Activated CD4-positive, alpha-beta T cell treated with anti-CD3 and anti-CD28 coated beads for 36 hours (primary cell): ENCODE results near the gene VAPB. TPM values are rescaled to one million over a fixed set of nuclear protein-coding genes. Genes with fewer than 3 reads are reported as not detected.

Experiments used
- ATAC-seq: fragments of 200-7000 bp; cut with Tn5 transposase; one replicate; pipeline ENCODE4 v1.10.0; 2021; ENCODE audit warnings: mild to moderate bottlenecking, moderate library complexity
- CTCF ChIA-PET: fragments of 350-600 bp; sonication (Branson Sonifier 250); formaldehyde crosslinking; loops from one replicate; lab custom pipeline; 2021; ENCODE audit warnings: antibody characterized with exemption; lab: Charles Lee
- POLR2A ChIA-PET: fragments of 350-600 bp; sonication (Branson Sonifier 250); formaldehyde crosslinking; loops from one replicate; lab custom pipeline; 2021; ENCODE audit warnings: antibody characterized with exemption, inconsistent platforms; lab: Charles Lee
- DNase-seq: peaks from one replicate; pipeline ENCODE4 v3.0.0-alpha.2; 2020
- H3K27ac Mint-ChIP-seq: one replicate; pipeline ENCODE4 v1.8.0; 2021; ENCODE audit warnings: mixed read lengths
- H3K27me3 Mint-ChIP-seq: one replicate; pipeline ENCODE4 v1.8.0; 2021; ENCODE audit warnings: mixed read lengths
- H3K36me3 Mint-ChIP-seq: one replicate; pipeline ENCODE4 v1.8.0; 2021; ENCODE audit warnings: low read depth, mixed read lengths
- H3K4me1 Mint-ChIP-seq: one replicate; pipeline ENCODE4 v1.8.0; 2021; ENCODE audit warnings: mixed read lengths
- H3K4me3 Mint-ChIP-seq: one replicate; pipeline ENCODE4 v1.8.0; 2021; ENCODE audit warnings: mild to moderate bottlenecking, moderate library complexity, mixed read lengths
- H3K9me3 Mint-ChIP-seq: one replicate; pipeline ENCODE4 v1.8.0; 2021; ENCODE audit warnings: low read depth, mixed read lengths
- intact Hi-C, 2 experiments: fragments of 100-400 bp; cut with DNase I in 1 of 2; cut with micrococcal nuclease in 1 of 2; formaldehyde crosslinking; loops; one replicate each; pipeline versions ENCODE4 v1.14.2 to v1.15.1; 2022 to 2024; cut with DNase I, micrococcal nuclease
- total RNA-seq, 2 experiments: library from RNA; stranded (reverse); gene quantifications; one replicate each; pipeline ENCODE4 v1.2.3, GENCODE V29; 2021

VAPB gene
- total RNA-seq, 2 experiments from 2014 or later: 43.9 to 54.5 TPM

DNA sequence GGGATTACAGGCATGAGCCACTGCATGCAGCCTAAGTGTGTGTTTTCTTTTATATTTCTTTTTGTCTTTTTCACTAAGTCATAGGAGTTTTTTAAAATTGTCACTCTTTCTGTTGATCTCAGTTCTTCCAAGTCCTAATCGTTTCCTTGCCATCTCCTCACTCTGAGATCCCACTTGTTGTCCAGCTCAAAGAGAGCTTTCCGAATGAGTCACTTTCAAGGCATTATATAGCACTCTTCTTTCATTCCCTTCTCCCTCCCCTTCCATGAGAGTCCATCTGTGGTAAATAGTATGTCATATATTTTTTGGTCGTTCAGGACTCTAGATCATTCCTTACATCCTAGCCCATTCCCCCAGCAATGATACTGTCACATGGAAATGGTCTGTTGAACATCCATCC is 4.3 kb downstream of the VAPB start:
- intact Hi-C loops: no loop called here
- DNase-seq: no peak
- Mint-ChIP-seq H3K36me3 (peaks cover 56% of the 10 kb centered on the region), H3K27me3 (no peaks in the 10 kb centered on the region), H3K4me3 (no peak overlapping the region), H3K27ac (peak overlapping the region; percentile 12), H3K4me1 (peaks cover 76% of the 10 kb centered on the region), H3K9me3 (peaks cover 3% of the 10 kb centered on the region)
- ATAC-seq: no peak
- ChIA-PET POLR2A (no interaction called here), CTCF (interaction anchor here (0.6 kb wide), 1 partner anchor 45 kb away, joined by 3 read pairs; no protein-coding TSS in a partner anchor)

DNA sequence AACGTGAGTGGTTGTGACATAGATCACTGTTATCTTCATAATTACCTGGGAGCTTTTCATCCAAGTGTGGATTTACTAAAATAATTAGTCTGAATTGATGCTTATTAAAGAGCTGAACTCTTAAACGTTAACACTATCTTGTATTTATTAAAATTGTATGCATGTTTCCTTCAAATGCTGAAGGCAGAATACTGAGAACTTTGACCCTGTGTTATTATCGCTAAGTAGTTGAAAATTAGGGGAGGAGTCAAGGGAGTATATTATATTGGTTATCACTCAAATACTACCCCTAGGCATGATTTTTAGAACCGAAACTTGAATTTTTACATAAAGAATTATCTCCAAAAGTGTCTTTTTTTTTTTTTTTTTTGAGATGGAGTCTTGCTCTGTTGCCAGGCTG is 5.8 kb downstream of the VAPB start:
- CTCF ChIA-PET: interaction anchor here (0.7 kb wide), 1 partner anchor 90 kb away, joined by 3 read pairs; no protein-coding TSS in a partner anchor
- H3K36me3 Mint-ChIP-seq: peaks cover 62% of the 10 kb centered on the region
- intact Hi-C loops: no loop called here

DNA sequence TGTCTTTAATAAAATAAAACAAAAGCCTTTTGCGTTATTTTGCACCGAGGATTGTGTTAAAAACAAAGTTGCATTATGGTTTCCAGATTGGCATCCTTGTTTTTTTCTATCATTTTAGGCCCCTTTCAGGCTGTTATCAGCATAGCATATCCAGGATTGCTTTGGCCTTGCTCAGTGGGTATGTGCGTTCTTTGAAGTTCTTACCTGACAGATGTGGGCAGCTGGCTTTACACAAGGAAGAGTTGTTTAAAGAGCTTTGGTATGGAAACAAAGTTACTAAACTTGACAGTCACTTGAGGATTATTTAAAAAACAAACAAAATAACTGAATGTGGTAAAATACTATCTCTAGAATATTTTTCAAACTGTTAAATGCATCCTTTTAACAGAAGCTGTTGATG is 6.6 kb downstream of the VAPB start:
- POLR2A ChIA-PET: no interaction called here
- no peak for ATAC-seq
- Mint-ChIP-seq H3K4me1 (peaks cover 86% of the 10 kb centered on the region), H3K27me3 (no peaks in the 10 kb centered on the region), H3K27ac (no peak overlapping the region), H3K4me3 (no peak overlapping the region), H3K36me3 (peaks cover 58% of the 10 kb centered on the region), H3K9me3 (no peaks in the 10 kb centered on the region)
- CTCF ChIA-PET: interaction anchor here (1.0 to 2.8 kb wide), 2 partner anchors 10 to 23 kb away, joined by 4 to 8 read pairs; no protein-coding TSS in a partner anchor
- intact Hi-C loops: no loop called here
- no peak for DNase-seq

More for the DNA sequence above, 5.8 kb downstream of the VAPB start:
- no peak for ATAC-seq
- Mint-ChIP-seq H3K27ac (no peak overlapping the region), H3K4me3 (no peak overlapping the region), H3K4me1 (peaks cover 85% of the 10 kb centered on the region), H3K9me3 (peaks cover 1% of the 10 kb centered on the region), H3K27me3 (no peaks in the 10 kb centered on the region)
- no peak for DNase-seq
- POLR2A ChIA-PET: no interaction called here

DNA sequence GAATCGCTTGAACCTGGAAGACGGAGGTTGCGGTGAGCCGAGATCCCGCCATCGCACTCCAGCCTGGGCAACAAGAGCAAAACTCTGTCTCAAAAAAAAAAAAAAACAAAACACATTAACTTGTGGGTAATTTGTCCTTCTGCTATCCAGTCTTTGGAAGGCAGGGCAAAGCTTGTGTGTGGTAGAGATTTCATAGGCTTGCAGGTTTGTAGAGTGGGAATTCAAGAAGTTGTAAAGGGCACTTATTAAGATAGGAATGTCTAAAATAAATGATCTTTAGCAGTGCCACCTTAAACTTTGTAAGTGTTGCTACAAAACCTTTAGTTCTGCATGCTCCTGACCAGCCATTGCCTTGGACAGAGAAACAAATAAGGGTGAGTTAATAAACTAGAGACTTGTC is 8.4 kb downstream of the VAPB start:
- H3K4me1 Mint-ChIP-seq: peaks cover 71% of the 10 kb centered on the region

DNA sequence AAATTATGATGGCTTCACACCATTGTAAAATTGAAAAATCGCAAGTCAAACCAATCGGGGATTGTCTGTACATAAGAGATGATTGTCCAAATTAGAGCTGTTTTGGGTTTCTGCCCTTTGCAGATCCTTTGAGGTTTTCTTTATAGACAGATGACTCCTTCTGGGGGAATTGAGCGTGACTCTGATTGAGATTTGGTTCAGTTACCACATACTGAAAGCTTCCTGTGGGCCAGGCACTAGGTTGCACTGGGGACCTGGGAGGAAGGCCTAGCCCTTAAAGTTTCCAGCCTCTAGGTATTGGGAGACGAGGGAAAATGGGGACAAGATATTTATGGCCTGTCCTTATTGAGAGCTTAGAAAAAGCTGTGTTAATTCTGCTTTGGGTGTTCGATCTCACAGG is 9.2 kb downstream of the VAPB start:
- DNase-seq (no peak), ATAC-seq (peak; percentile 28)
- Mint-ChIP-seq H3K4me3 (no peak overlapping the region), H3K27me3 (no peaks in the 10 kb centered on the region), H3K9me3 (no peaks in the 10 kb centered on the region), H3K4me1 (peaks cover 63% of the 10 kb centered on the region), H3K27ac (peak overlapping the region; percentile 34), H3K36me3 (peaks cover 37% of the 10 kb centered on the region)
- CTCF ChIA-PET: interaction anchor here (1.0 to 1.3 kb wide), 2 partner anchors 9 to 10 kb away, joined by 3 to 4 read pairs; partner anchors contain the start of gene VAPB
- POLR2A ChIA-PET: interaction anchor here (0.6 kb wide), 1 partner anchor 10 kb away, joined by 4 read pairs; no protein-coding TSS in a partner anchor
- intact Hi-C loops: no loop called here

More for the DNA sequence above, 8.4 kb downstream of the VAPB start:
- CTCF ChIA-PET: interaction anchor here (1.0 to 2.8 kb wide), 2 partner anchors 8 kb away, joined by 3 to 8 read pairs; partner anchors contain the start of gene VAPB
- DNase-seq (no peak), ATAC-seq (no peak)
- POLR2A ChIA-PET: interaction anchor here (0.5 kb wide), 1 partner anchor 974 kb away, joined by 3 read pairs; no protein-coding TSS in a partner anchor
- intact Hi-C loops: no loop called here
- Mint-ChIP-seq H3K27me3 (no peaks in the 10 kb centered on the region), H3K36me3 (peaks cover 42% of the 10 kb centered on the region), H3K4me3 (no peak overlapping the region), H3K27ac (no peak overlapping the region), H3K9me3 (no peaks in the 10 kb centered on the region)

DNA sequence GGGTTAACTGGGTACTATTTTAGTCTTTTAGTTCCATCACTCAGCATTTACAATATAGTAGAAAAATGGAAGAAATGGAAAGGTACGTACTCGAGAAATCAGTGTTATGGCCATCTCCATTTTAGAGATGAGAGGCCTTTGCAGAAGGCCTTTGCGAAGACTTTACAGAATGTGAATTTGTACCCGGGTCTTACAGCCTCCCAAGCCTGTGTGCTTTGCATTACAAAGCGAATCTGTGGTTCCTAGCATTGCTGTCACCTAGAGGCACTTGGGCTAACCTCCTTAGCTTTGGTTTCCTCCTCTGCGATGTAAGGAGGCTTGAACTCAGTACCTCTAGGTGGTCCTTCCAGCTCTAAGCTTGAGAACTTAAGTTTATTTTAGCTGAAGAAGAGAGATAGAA is 10.9 kb downstream of the VAPB start:
- Mint-ChIP-seq H3K27ac (peak overlapping the region; percentile 27), H3K9me3 (no peaks in the 10 kb centered on the region), H3K27me3 (no peaks in the 10 kb centered on the region), H3K4me1 (peaks cover 50% of the 10 kb centered on the region), H3K36me3 (peaks cover 25% of the 10 kb centered on the region), H3K4me3 (no peak overlapping the region)
- POLR2A ChIA-PET: no interaction called here
- DNase-seq (no peak), ATAC-seq (no peak)
- CTCF ChIA-PET: interaction anchor here (0.6 to 1.2 kb wide), 6 partner anchors 25 to 164 kb away, joined by 3 to 4 read pairs (median 3); no protein-coding TSS in a partner anchor
- intact Hi-C loops: loop anchor here (5.0 to 10.0 kb wide), 2 partner anchors 48 to 755 kb away; no protein-coding TSS in a partner anchor

DNA sequence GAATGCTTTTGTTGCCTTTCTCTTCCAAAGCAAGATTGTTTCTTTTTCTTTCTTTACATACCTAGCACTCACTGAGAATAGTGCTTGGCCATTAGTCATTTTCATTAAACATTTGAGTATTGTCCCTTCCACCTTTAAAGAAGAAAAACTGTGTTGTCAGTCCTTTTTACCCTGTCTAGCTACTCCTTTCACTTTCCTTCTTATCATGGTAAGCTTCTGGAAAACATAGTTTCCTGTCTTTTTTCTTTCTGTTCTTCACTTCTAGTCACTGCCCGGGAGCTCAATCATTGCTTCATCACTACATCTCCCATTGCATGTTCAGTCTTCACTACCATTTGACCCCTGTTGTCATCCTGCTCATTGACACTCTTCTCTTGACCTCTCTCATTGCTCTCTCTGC is 12.1 kb downstream of the VAPB start:
- Mint-ChIP-seq H3K4me1 (peaks cover 39% of the 10 kb centered on the region), H3K27ac (no peak overlapping the region), H3K9me3 (no peaks in the 10 kb centered on the region), H3K36me3 (peaks cover 19% of the 10 kb centered on the region), H3K4me3 (no peak overlapping the region), H3K27me3 (no peaks in the 10 kb centered on the region)
- ATAC-seq: peak; percentile 52
- intact Hi-C loops: loop anchor here (5.0 to 10.0 kb wide), 2 partner anchors 49 to 754 kb away; no protein-coding TSS in a partner anchor
- CTCF ChIA-PET: interaction anchor here (0.6 kb wide), 1 partner anchor 177 kb away, joined by 6 read pairs; no protein-coding TSS in a partner anchor
- POLR2A ChIA-PET: no interaction called here
- DNase-seq: no peak

DNA sequence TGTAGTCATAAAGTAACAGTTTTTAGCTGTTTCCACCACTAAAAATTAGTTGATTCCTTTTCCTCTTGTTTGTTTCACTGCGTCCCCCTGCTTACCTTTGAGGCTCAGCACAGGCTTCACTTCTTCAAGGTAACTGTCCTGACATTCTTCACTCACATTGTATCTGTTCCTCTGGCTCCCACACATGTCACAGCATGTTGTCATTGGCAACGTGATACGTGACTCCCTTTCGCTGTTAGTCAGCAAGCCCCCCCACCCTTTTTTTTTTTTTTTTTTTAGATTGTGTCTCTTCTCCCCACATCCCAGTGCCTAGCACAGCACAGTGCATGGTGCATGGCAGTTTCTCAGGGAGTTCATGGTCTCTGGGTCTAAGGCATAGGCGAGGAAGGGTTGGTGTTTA is 13.3 kb downstream of the VAPB start:
- Mint-ChIP-seq H3K4me3 (no peak overlapping the region), H3K36me3 (peaks cover 15% of the 10 kb centered on the region), H3K9me3 (no peaks in the 10 kb centered on the region), H3K27me3 (no peaks in the 10 kb centered on the region), H3K27ac (no peak overlapping the region), H3K4me1 (peaks cover 30% of the 10 kb centered on the region)
- ATAC-seq (peak; percentile 48), DNase-seq (peak; percentile 26)
- POLR2A ChIA-PET: interaction anchor here (0.9 kb wide), 1 partner anchor 14 kb away, joined by 3 read pairs; no protein-coding TSS in a partner anchor
- CTCF ChIA-PET: interaction anchor here (0.7 kb wide), 1 partner anchor 37 kb away, joined by 3 read pairs; no protein-coding TSS in a partner anchor
- intact Hi-C loops: loop anchor here (5.0 to 10.0 kb wide), 2 partner anchors 50 to 752 kb away; no protein-coding TSS in a partner anchor

DNA sequence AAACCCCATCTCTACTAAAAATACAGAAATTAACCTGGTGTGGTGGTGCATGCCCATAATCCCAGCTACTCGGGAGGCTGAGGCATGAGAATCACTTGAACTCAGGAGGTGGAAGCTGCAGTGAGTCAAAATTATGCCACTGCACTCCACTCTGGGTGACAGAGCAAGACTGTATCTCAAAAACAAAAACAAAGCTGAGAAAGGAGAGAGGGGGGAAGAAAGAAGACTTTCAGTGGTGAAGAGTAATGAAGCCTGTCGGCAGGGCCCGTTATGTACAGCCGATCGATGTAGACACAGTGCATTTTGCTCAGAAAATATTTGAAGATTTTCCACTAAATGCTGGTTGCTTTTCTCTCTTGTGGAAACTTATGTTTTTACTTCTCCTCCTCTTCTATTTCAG is 13.8 kb downstream of the VAPB start:
- Mint-ChIP-seq H3K27ac (no peak overlapping the region), H3K36me3 (peaks cover 15% of the 10 kb centered on the region), H3K4me1 (peaks cover 30% of the 10 kb centered on the region), H3K4me3 (no peak overlapping the region), H3K27me3 (no peaks in the 10 kb centered on the region), H3K9me3 (no peaks in the 10 kb centered on the region)
- ATAC-seq (peak; percentile 21), DNase-seq (no peak)
- intact Hi-C loops: loop anchor here (5.0 to 10.0 kb wide), 2 partner anchors 51 to 752 kb away; no protein-coding TSS in a partner anchor
- CTCF ChIA-PET: interaction anchor here (0.7 to 1.0 kb wide), 2 partner anchors 14 to 38 kb away, joined by 3 read pairs; partner anchors contain the start of gene VAPB
- POLR2A ChIA-PET: interaction anchor here (0.9 kb wide), 1 partner anchor 14 kb away, joined by 3 read pairs; no protein-coding TSS in a partner anchor

DNA sequence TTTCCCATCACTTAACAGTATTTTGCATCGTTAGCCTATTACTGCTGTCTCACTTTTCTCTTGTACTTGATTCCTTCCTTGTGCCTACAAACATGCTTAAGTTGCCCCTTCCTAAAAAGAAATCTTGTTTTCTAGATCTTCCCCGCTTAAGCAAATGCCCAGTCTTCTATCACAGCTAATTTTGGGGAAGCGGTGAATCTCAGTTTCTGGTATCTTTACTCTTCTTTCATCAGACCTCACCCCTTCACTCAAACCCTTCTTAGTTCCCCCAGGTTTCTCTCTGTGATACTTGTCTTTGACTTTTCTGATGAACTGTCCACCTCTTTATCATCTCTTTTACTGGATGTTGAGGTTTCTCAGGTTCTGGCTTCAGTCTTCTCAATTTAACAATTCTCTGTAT is 14.2 kb downstream of the VAPB start:
- CTCF ChIA-PET: interaction anchor here (1.0 kb wide), 1 partner anchor 14 kb away, joined by 3 read pairs; the partner anchor contains the start of gene VAPB
- ATAC-seq (no peak), DNase-seq (no peak)
- no peaks in the 10 kb centered on the region for H3K9me3 Mint-ChIP-seq
- peaks cover 30% of the 10 kb centered on the region for H3K4me1 Mint-ChIP-seq
- H3K27me3 Mint-ChIP-seq: no peaks in the 10 kb centered on the region
- intact Hi-C loops: loop anchor here (5.0 to 10.0 kb wide), 2 partner anchors 51 to 752 kb away; no protein-coding TSS in a partner anchor
- no peak overlapping the region for H3K27ac Mint-ChIP-seq
- H3K4me3 Mint-ChIP-seq: no peak overlapping the region
- H3K36me3 Mint-ChIP-seq: peaks cover 11% of the 10 kb centered on the region
- POLR2A ChIA-PET: interaction anchor here (0.9 kb wide), 1 partner anchor 15 kb away, joined by 3 read pairs; no protein-coding TSS in a partner anchor

DNA sequence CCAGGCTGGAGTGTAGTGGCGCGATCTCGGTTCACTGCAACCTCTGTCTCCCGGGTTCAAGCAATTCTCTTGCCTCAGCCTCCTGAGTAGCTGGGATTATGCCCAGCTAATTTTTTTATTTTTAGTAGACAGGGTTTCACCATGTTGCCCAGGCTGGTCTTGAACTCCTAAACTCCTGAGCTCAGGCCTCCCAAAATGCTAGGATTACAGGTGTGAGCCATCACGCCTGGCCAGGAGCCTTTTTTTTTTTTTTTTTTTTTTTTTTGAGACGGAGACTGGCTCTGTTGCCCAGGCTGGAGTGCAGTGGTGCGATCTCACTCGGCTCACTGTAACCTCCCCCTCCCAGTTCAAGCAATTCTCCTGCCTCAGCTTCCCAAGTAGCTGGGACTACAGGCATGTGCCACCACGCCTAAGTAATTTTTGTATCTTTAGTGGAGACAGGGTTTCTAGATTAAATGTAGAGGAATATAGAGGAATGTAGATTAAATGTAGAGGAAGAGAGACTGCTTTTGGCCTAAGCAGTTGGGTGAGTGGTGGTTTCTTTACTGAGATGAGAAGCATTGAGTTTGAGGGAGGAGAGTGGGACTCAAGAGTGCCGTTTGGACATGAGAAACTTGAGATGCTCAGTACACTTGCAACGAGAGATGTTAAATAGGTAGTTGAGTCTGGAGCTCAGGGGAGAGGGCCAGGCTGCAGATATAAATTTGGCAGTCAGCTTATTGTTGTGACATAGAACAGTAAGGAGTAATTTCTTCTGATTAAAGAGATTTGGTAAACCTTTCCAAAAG is 16.7 kb downstream of the VAPB start:
- peaks cover 2% of the 10 kb centered on the region for H3K36me3 Mint-ChIP-seq
- no peaks in the 10 kb centered on the region for H3K9me3 Mint-ChIP-seq
- intact Hi-C loops: loop anchor here (5.0 to 10.0 kb wide), 6 partner anchors 37 to 749 kb away; partner anchors contain the start of genes RAB22A (in 1 of the 2) and STX16 (in 1 of the 2)
- ChIA-PET POLR2A (no interaction called here), CTCF (interaction anchor here (0.7 to 1.9 kb wide), 5 partner anchors 9 to 196 kb away, joined by 3 to 8 read pairs (median 4); no protein-coding TSS in a partner anchor)
- H3K4me3 Mint-ChIP-seq: no peak overlapping the region
- H3K4me1 Mint-ChIP-seq: peaks cover 32% of the 10 kb centered on the region
- no peak overlapping the region for H3K27ac Mint-ChIP-seq
- ATAC-seq: no peak
- no peak for DNase-seq
- no peaks in the 10 kb centered on the region for H3K27me3 Mint-ChIP-seq
